Naive thymus-derived CD4-positive, alpha-beta T cell (primary cell): Measurements from ENCODE around the gene PCDHAC1. TPM values are rescaled to one million over a fixed set of nuclear protein-coding genes. Genes with fewer than 3 reads are reported as not detected.
A peak's percentile ranks its signal among the peaks of the same experiment; 100 is the strongest.

ENCODE experiments used
- ATAC-seq: fragments of 150-1000 bp; cut with Tn5 transposase; 2 replicates; pipeline ENCODE4 v1.10.0; 2021; ENCODE audit warnings: mild to moderate bottlenecking, moderate library complexity
- CTCF ChIA-PET: fragments of 350-600 bp; sonication (Branson Sonifier 250); formaldehyde crosslinking; loops from one replicate; lab custom pipeline; 2021; ENCODE audit warnings: antibody characterized with exemption; lab: Charles Lee
- POLR2A ChIA-PET: fragments of 350-600 bp; sonication (Branson Sonifier 250); formaldehyde crosslinking; loops from one replicate; lab custom pipeline; 2021; ENCODE audit warnings: antibody characterized with exemption, inconsistent platforms; lab: Charles Lee
- DNase-seq, 9 donors: peaks; one replicate each; pipeline versions ENCODE4 v3.0.0 to v3.0.0-alpha.2; 2020 to 2022; ENCODE audit warnings: mixed read lengths in 1 of 9
- H3K27ac ChIP-seq: one replicate; pipeline ENCODE4 v1.7.0; 2013; ENCODE audit warnings: mild to moderate bottlenecking, low read depth, low read length, moderate library complexity
- H3K27me3 ChIP-seq, 2 donors: one replicate each; pipeline ENCODE4 v1.7.0; 2013; ENCODE audit warnings: low read length in 2 of 2, mild to moderate bottlenecking in 2 of 2, moderate library complexity in 2 of 2; ENCODE audit not compliant: control insufficient read depth in 2 of 2, insufficient read depth in 2 of 2
- H3K36me3 ChIP-seq, 3 experiments: 1 replicate in 2 of 3; 2 replicates in 1 of 3; pipeline ENCODE4 v1.7.0; 2013; ENCODE audit warnings: low read length in 3 of 3, mild to moderate bottlenecking in 3 of 3, moderate library complexity in 1 of 3; ENCODE audit not compliant: insufficient read depth in 3 of 3, control insufficient read depth in 2 of 3
- H3K4me1 ChIP-seq, 2 donors: one replicate each; pipeline ENCODE4 v1.7.0; 2013; ENCODE audit warnings: low read length in 2 of 2, mild to moderate bottlenecking in 2 of 2, moderate library complexity in 1 of 2; ENCODE audit not compliant: control insufficient read depth in 2 of 2, insufficient read depth in 2 of 2
- H3K4me3 ChIP-seq: 2 replicates; pipeline ENCODE4 v1.7.0; 2013; ENCODE audit warnings: mild to moderate bottlenecking, low read length
- H3K9me3 ChIP-seq, 3 experiments: 1 replicate in 2 of 3; 2 replicates in 1 of 3; pipeline ENCODE4 v1.7.0; 2013; ENCODE audit warnings: low read length in 3 of 3; ENCODE audit not compliant: control insufficient read depth in 2 of 3
- H3K27ac Mint-ChIP-seq, 9 donors: one replicate each; pipeline ENCODE4 v1.8.0; 2020 to 2022; ENCODE audit warnings: mixed read lengths in 9 of 9, mild to moderate bottlenecking in 8 of 9, moderate library complexity in 5 of 9, inconsistent platforms in 2 of 9
- H3K27me3 Mint-ChIP-seq, 5 donors: one replicate each; pipeline ENCODE4 v1.8.0; 2021 to 2022; ENCODE audit warnings: mixed read lengths in 5 of 5, mild to moderate bottlenecking in 1 of 5
- H3K36me3 Mint-ChIP-seq, 5 donors: one replicate each; pipeline ENCODE4 v1.8.0; 2020 to 2022; ENCODE audit warnings: mixed read lengths in 5 of 5, mild to moderate bottlenecking in 3 of 5, inconsistent platforms in 1 of 5
- H3K4me1 Mint-ChIP-seq, 7 donors: one replicate each; pipeline ENCODE4 v1.8.0; 2020 to 2022; ENCODE audit warnings: mixed read lengths in 7 of 7, mild to moderate bottlenecking in 3 of 7, inconsistent platforms in 1 of 7
- H3K4me3 Mint-ChIP-seq, 10 donors: one replicate each; pipeline ENCODE4 v1.8.0; 2020 to 2022; ENCODE audit warnings: mild to moderate bottlenecking in 10 of 10, mixed read lengths in 10 of 10, moderate library complexity in 6 of 10, inconsistent platforms in 2 of 10
- H3K9me3 Mint-ChIP-seq, 11 donors: one replicate each; pipeline ENCODE4 v1.8.0; 2020 to 2022; ENCODE audit warnings: mixed read lengths in 11 of 11, mild to moderate bottlenecking in 4 of 11, inconsistent platforms in 1 of 11, moderate library complexity in 1 of 11
- intact Hi-C, 2 donors: fragments of 100-400 bp; cut with micrococcal nuclease; formaldehyde crosslinking; loops; one replicate each; pipeline ENCODE4 v1.15.1; 2023
- polyA plus RNA-seq, 2 donors: library from polyadenylated mRNA; unstranded; fragments of 300-500 nt; fragmentation: Illumina TruSeq; gene quantifications; one replicate each; pipeline ENCODE4 v1.2.3, GENCODE V29; 2021
- total RNA-seq, 6 experiments: library from RNA in 5 of 6; stranded (reverse) in 5 of 6; gene quantifications; 1 replicate in 5 of 6; 2 replicates in 1 of 6; pipeline ENCODE4 v1.2.3 and lab custom pipeline; 2021 to 2026

PCDHAC1 gene
- total and polyA plus RNA-seq, 7 experiments from 2014 or later, result not detected

GRCh38 chr5:140934964-140935606, 9.0 kb downstream of the PCDHAC1 start:
- ATAC-seq, result no peak
- no peak overlapping the region for H3K27ac Mint-ChIP-seq
- H3K36me3 Mint-ChIP-seq, result no peaks in the 10 kb centered on the region
- H3K36me3 ChIP-seq, result no peaks in the 10 kb centered on the region
- H3K4me3 Mint-ChIP-seq, result no peak overlapping the region
- H3K27me3 ChIP-seq, result peaks cover 0 to 4% of the 10 kb centered on the region in 2 donors
- no peak for DNase-seq
- peaks cover 0 to 4% (median 0%) of the 10 kb centered on the region in 11 donors for H3K9me3 Mint-ChIP-seq
- H3K4me3 ChIP-seq, result no peak overlapping the region
- H3K4me1 Mint-ChIP-seq, result no peaks in the 10 kb centered on the region
- H3K27ac ChIP-seq, result no peak overlapping the region
- H3K4me1 ChIP-seq, result no peaks in the 10 kb centered on the region
- no peaks in the 10 kb centered on the region for H3K9me3 ChIP-seq
- intact Hi-C loops, result no loop called here
- peaks cover 0 to 29% (median 9%) of the 10 kb centered on the region in 5 donors for H3K27me3 Mint-ChIP-seq
- POLR2A ChIA-PET, result no interaction called here
- CTCF ChIA-PET, result no interaction called here

GRCh38 chr5:140946578-140946977, 20.5 kb downstream of the PCDHAC1 start:
- H3K9me3 ChIP-seq, result peaks cover 0 to 5% (median 0%) of the 10 kb centered on the region in 3 experiments
- H3K4me3 Mint-ChIP-seq, result no peak overlapping the region
- ChIA-PET CTCF (no interaction called here), POLR2A (no interaction called here)
- DNase-seq, result no peak
- H3K27ac Mint-ChIP-seq, result no peak overlapping the region
- H3K9me3 Mint-ChIP-seq, result peaks cover 6 to 45% (median 16%) of the 10 kb centered on the region in 11 donors
- no peaks in the 10 kb centered on the region for H3K36me3 ChIP-seq
- peaks cover 0 to 25% (median 10%) of the 10 kb centered on the region in 5 donors for H3K27me3 Mint-ChIP-seq
- no peaks in the 10 kb centered on the region for H3K4me1 Mint-ChIP-seq
- H3K36me3 Mint-ChIP-seq, result peaks cover 0 to 6% (median 0%) of the 10 kb centered on the region in 5 donors
- no peak overlapping the region for H3K27ac ChIP-seq
- no peaks in the 10 kb centered on the region for H3K4me1 ChIP-seq
- intact Hi-C loops, result no loop called here
- no peaks in the 10 kb centered on the region for H3K27me3 ChIP-seq
- no peak overlapping the region for H3K4me3 ChIP-seq
- no peak for ATAC-seq

- CTCF ChIA-PET, result no interaction called here
- DNase-seq, result no peak
These were observed 25.5 kb downstream of the PCDHAC1 start for GRCh38 chr5:140951636-140952035.

GRCh38 chr5:140953234-140953633, 27.1 kb downstream of the PCDHAC1 start:
- H3K4me1 ChIP-seq, result no peaks in the 10 kb centered on the region
- H3K27me3 ChIP-seq, result no peaks in the 10 kb centered on the region
- intact Hi-C loops, result no loop called here
- H3K9me3 ChIP-seq, result no peaks in the 10 kb centered on the region
- Mint-ChIP-seq H3K36me3 (peaks cover 0 to 8% (median 0%) of the 10 kb centered on the region in 5 donors), H3K4me1 (no peaks in the 10 kb centered on the region), H3K27me3 (peaks cover 0 to 28% (median 13%) of the 10 kb centered on the region in 5 donors), H3K9me3 (peaks cover 0 to 39% (median 8%) of the 10 kb centered on the region in 11 donors), H3K27ac (no peak overlapping the region), H3K4me3 (no peak overlapping the region)
- CTCF ChIA-PET, result no interaction called here
- no peak overlapping the region for H3K4me3 ChIP-seq
- no peak for DNase-seq
- H3K27ac ChIP-seq, result no peak overlapping the region
- H3K36me3 ChIP-seq, result no peaks in the 10 kb centered on the region
- POLR2A ChIA-PET, result no interaction called here
- no peak for ATAC-seq

More at GRCh38 chr5:140951636-140952035, 25.5 kb downstream of the PCDHAC1 start:
- no peaks in the 10 kb centered on the region for H3K27me3 ChIP-seq
- POLR2A ChIA-PET, result no interaction called here
- no peaks in the 10 kb centered on the region for H3K36me3 ChIP-seq
- H3K4me1 ChIP-seq, result no peaks in the 10 kb centered on the region
- H3K9me3 ChIP-seq, result no peaks in the 10 kb centered on the region
- no peak overlapping the region for H3K4me3 ChIP-seq
- H3K9me3 Mint-ChIP-seq, result peaks cover 0 to 41% (median 9%) of the 10 kb centered on the region in 11 donors
- no peak overlapping the region for H3K27ac ChIP-seq
- intact Hi-C loops, result no loop called here
- no peaks in the 10 kb centered on the region for H3K4me1 Mint-ChIP-seq
- H3K27ac Mint-ChIP-seq, result no peak overlapping the region
- peaks cover 0 to 8% (median 0%) of the 10 kb centered on the region in 5 donors for H3K36me3 Mint-ChIP-seq
- H3K27me3 Mint-ChIP-seq, result peaks cover 0 to 27% (median 13%) of the 10 kb centered on the region in 5 donors
- no peak for ATAC-seq
- H3K4me3 Mint-ChIP-seq, result no peak overlapping the region

GRCh38 chr5:140962190-140962589, 36.1 kb downstream of the PCDHAC1 start:
- peaks cover 24 to 50% (median 46%) of the 10 kb centered on the region in 5 donors for H3K27me3 Mint-ChIP-seq
- H3K27ac ChIP-seq, result no peak overlapping the region
- H3K4me1 ChIP-seq, result no peaks in the 10 kb centered on the region
- POLR2A ChIA-PET, result no interaction called here
- peaks cover 0 to 6% of the 10 kb centered on the region in 2 donors for H3K27me3 ChIP-seq
- H3K9me3 Mint-ChIP-seq, result peaks cover 0 to 4% (median 0%) of the 10 kb centered on the region in 11 donors
- H3K36me3 ChIP-seq, result no peaks in the 10 kb centered on the region
- CTCF ChIA-PET, result no interaction called here
- no peaks in the 10 kb centered on the region for H3K9me3 ChIP-seq
- ATAC-seq (no peak), DNase-seq (no peak)
- H3K27ac Mint-ChIP-seq, result no peak overlapping the region
- intact Hi-C loops, result no loop called here
- H3K36me3 Mint-ChIP-seq, result peaks cover 0 to 6% (median 0%) of the 10 kb centered on the region in 5 donors
- H3K4me3 ChIP-seq, result no peak overlapping the region
- no peak overlapping the region for H3K4me3 Mint-ChIP-seq
- H3K4me1 Mint-ChIP-seq, result peaks cover 0 to 5% (median 2%) of the 10 kb centered on the region in 7 donors

- no peak for DNase-seq
- Histone ChIP-seq H3K4me3 (no peak overlapping the region), H3K27ac (no peak overlapping the region), H3K36me3 (no peaks in the 10 kb centered on the region), H3K4me1 (no peaks in the 10 kb centered on the region), H3K27me3 (peaks cover 0 to 6% of the 10 kb centered on the region in 2 donors), H3K9me3 (no peaks in the 10 kb centered on the region)
- H3K4me3 Mint-ChIP-seq, result no peak overlapping the region
- H3K27me3 Mint-ChIP-seq, result peaks cover 33 to 62% (median 58%) of the 10 kb centered on the region in 5 donors
- no peak for ATAC-seq
- H3K9me3 Mint-ChIP-seq, result peaks cover 0 to 8% (median 0%) of the 10 kb centered on the region in 11 donors
- peaks cover 0 to 5% (median 2%) of the 10 kb centered on the region in 7 donors for H3K4me1 Mint-ChIP-seq
- intact Hi-C loops, result no loop called here
- peaks cover 0 to 6% (median 0%) of the 10 kb centered on the region in 5 donors for H3K36me3 Mint-ChIP-seq
- ChIA-PET CTCF (no interaction called here), POLR2A (no interaction called here)
- H3K27ac Mint-ChIP-seq, result no peak overlapping the region
These were observed 38.3 kb downstream of the PCDHAC1 start for GRCh38 chr5:140964356-140964755.

GRCh38 chr5:140965905-140966292, 39.8 kb downstream of the PCDHAC1 start:
- H3K36me3 Mint-ChIP-seq, result peaks cover 0 to 6% (median 0%) of the 10 kb centered on the region in 5 donors
- intact Hi-C loops, result no loop called here
- H3K9me3 ChIP-seq, result no peaks in the 10 kb centered on the region
- H3K27me3 ChIP-seq, result peaks cover 0 to 6% of the 10 kb centered on the region in 2 donors
- H3K4me3 Mint-ChIP-seq, result peak overlapping the region in 4 of 10 donors; percentile 4 to 47 (median 21)
- ChIA-PET CTCF (no interaction called here), POLR2A (no interaction called here)
- H3K36me3 ChIP-seq, result no peaks in the 10 kb centered on the region
- ATAC-seq (no peak), DNase-seq (no peak)
- H3K9me3 Mint-ChIP-seq, result peaks cover 0 to 8% (median 0%) of the 10 kb centered on the region in 11 donors
- no peak overlapping the region for H3K27ac Mint-ChIP-seq
- peaks cover 0 to 5% (median 2%) of the 10 kb centered on the region in 7 donors for H3K4me1 Mint-ChIP-seq
- H3K4me1 ChIP-seq, result no peaks in the 10 kb centered on the region
- H3K27ac ChIP-seq, result no peak overlapping the region
- no peak overlapping the region for H3K4me3 ChIP-seq
- peaks cover 33 to 62% (median 54%) of the 10 kb centered on the region in 5 donors for H3K27me3 Mint-ChIP-seq
